ENCODE measurements around the gene BCL2.

Gene BCL2

GRCh38 chr18:63313396-63313917 lies 6.1 kb downstream of the BCL2 start:
- no peak for TF ChIP-seq CTCF (IDR thresholded peaks at IDR 0.05)
- no peak for TF ChIP-seq ZFX (IDR thresholded peaks at IDR 0.05; ENCODE audit: borderline replicate concordance)
- H3K27ac ChIP-seq, result no peak overlapping the region

GRCh38 chr18:63312737-63313395 lies 6.7 kb downstream of the BCL2 start:
- no peak overlapping the region for H3K27ac ChIP-seq

GRCh38 chr18:63312019-63312409 lies 7.6 kb downstream of the BCL2 start:
- TF ChIP-seq CTCF (IDR thresholded peaks at IDR 0.05) (no peak), ZFX (IDR thresholded peaks at IDR 0.05; ENCODE audit: borderline replicate concordance) (no peak)
- no peak overlapping the region for H3K27ac ChIP-seq

More at GRCh38 chr18:63312737-63313395, 6.7 kb downstream of the BCL2 start:
- TF ChIP-seq ZFX (IDR thresholded peaks at IDR 0.05; ENCODE audit: borderline replicate concordance) (no peak), CTCF (IDR thresholded peaks at IDR 0.05) (no peak)

GRCh38 chr18:63311118-63312018 lies 8.2 kb downstream of the BCL2 start:
- no peak for TF ChIP-seq ZFX (IDR thresholded peaks at IDR 0.05; ENCODE audit: borderline replicate concordance)
- no peak for TF ChIP-seq CTCF (IDR thresholded peaks at IDR 0.05)
- H3K27ac ChIP-seq, result no peak overlapping the region

GRCh38 chr18:63309422-63309821 lies 10.1 kb downstream of the BCL2 start:
- TF ChIP-seq ZFX (IDR thresholded peaks at IDR 0.05; ENCODE audit: borderline replicate concordance) (no peak), CTCF (IDR thresholded peaks at IDR 0.05) (no peak)
- H3K27ac ChIP-seq, result no peak overlapping the region

GRCh38 chr18:63307551-63308200 lies 11.9 kb downstream of the BCL2 start:
- H3K27ac ChIP-seq, result no peak overlapping the region
- no peak for TF ChIP-seq ZFX (IDR thresholded peaks at IDR 0.05; ENCODE audit: borderline replicate concordance)
- TF ChIP-seq CTCF (IDR thresholded peaks at IDR 0.05), result no peak
